Stimulated activated CD8-positive, alpha-beta memory T cell treated with anti-CD3 and anti-CD28 coated beads, Interleukin-7, amount 100 ng/mL, for 4 hours (primary cell): ENCODE results near the gene PRSS3.
"Not testable (repeated sequence)": the region's sequence is repeated elsewhere in the genome, so short reads cannot be mapped to it uniquely, and the experiment has no call there.

Experiments
- DNase-seq, 2 donors: peaks; one replicate each; pipeline ENCODE4 v3.0.0-alpha.2; 2020; ENCODE audit warnings: low read depth in 2 of 2

PRSS3 gene

GRCh38 chr9:33817327-33818166 lies 22.2 kb downstream of the PRSS3 start:
- peak; percentile 15 to 23 for DNase-seq

GRCh38 chr9:33818167-33818846 lies 22.9 kb downstream of the PRSS3 start:
- no peak for DNase-seq

GRCh38 chr9:33818847-33819500 lies 23.6 kb downstream of the PRSS3 start:
- DNase-seq = no peak

GRCh38 chr9:33820231-33820745 lies 24.9 kb downstream of the PRSS3 start:
- no peak for DNase-seq

- DNase-seq = no peak
Measured at GRCh38 chr9:33823801-33824200, 28.4 kb downstream of the PRSS3 start.

GRCh38 chr9:33827285-33827684 lies 31.9 kb downstream of the PRSS3 start:
- not testable (repeated sequence) for DNase-seq

- not testable (repeated sequence) for DNase-seq
Measured at GRCh38 chr9:33829641-33830230, 34.4 kb downstream of the PRSS3 start.

GRCh38 chr9:33835625-33836260 lies 40.4 kb downstream of the PRSS3 start:
- no peak for DNase-seq

GRCh38 chr9:33836261-33836660 lies 40.9 kb downstream of the PRSS3 start:
- DNase-seq = not testable (repeated sequence)

- no peak for DNase-seq
Measured at GRCh38 chr9:33837138-33837537, 41.8 kb downstream of the PRSS3 start.

GRCh38 chr9:33840381-33840780 lies 45.0 kb downstream of the PRSS3 start:
- no peak for DNase-seq

GRCh38 chr9:33843312-33843961 lies 48.1 kb downstream of the PRSS3 start:
- no peak for DNase-seq

GRCh38 chr9:33846231-33846630 lies 50.9 kb downstream of the PRSS3 start:
- no peak for DNase-seq

GRCh38 chr9:33847894-33848205 lies 52.5 kb downstream of the PRSS3 start:
- DNase-seq = not testable (repeated sequence)
